ENCODE measurements around the gene C14orf180. TPM values are rescaled to one million over a fixed set of nuclear protein-coding genes. Genes with fewer than 3 reads are reported as not detected.

The C14orf180 gene
- total RNA-seq, 2 experiments from 2014 or later: not detected

DNA sequence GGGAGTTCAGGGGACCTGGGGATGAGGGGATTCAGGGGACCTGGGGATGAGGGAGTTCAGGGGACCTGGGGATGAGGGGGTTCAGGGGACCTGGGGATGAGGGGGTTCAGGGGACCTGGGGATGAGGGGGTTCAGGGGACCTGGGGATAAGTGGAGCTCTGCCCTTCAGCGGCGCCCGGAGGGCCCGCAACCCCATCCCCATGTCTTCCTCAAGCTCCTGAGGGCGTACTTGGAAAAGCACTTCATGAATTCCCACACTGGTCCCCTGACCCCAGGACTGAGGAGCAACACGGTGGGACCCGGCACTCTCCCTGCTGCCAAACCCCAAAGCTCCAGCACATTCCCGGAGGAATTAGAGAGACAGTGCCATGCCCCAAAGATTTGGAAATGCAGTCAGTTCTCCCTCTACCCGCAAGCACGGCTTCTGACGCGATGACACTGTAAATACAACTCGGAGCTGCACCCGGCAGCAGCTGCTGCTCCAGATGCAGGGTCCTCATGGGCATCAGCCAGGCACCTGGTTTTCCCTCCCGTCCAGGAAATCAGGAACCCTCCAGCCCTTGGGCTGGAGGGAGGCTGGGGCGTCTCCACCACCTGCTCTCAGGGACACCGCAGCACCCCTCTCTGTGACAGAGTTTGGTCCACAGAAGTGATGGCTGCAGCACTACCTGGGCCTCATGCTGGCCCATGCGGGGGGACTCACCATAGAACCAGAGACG lies 32.8 kb upstream of the C14orf180 start:
- H3K4me1 Mint-ChIP-seq: no peaks in the 10 kb centered on the region
- no peak overlapping the region for H3K27ac Mint-ChIP-seq
- H3K36me3 Mint-ChIP-seq: no peaks in the 10 kb centered on the region
- no peak for DNase-seq
- no peak for ATAC-seq
- H3K4me3 Mint-ChIP-seq: no peak overlapping the region
- peaks cover 13% of the 10 kb centered on the region for H3K27me3 Mint-ChIP-seq
- H3K9me3 Mint-ChIP-seq (ENCODE audit: low read depth): no peaks in the 10 kb centered on the region
- CTCF ChIA-PET: no interaction called here

GRCh38 chr14:104547310-104547997 lies 32.1 kb upstream of the C14orf180 start:
- no peak for DNase-seq
- CTCF ChIA-PET: no interaction called here
- Mint-ChIP-seq H3K9me3 (ENCODE audit: low read depth) (no peaks in the 10 kb centered on the region), H3K27me3 (peaks cover 6% of the 10 kb centered on the region), H3K36me3 (no peaks in the 10 kb centered on the region), H3K4me1 (no peaks in the 10 kb centered on the region), H3K27ac (no peak overlapping the region), H3K4me3 (no peak overlapping the region)
- ATAC-seq: no peak

DNA sequence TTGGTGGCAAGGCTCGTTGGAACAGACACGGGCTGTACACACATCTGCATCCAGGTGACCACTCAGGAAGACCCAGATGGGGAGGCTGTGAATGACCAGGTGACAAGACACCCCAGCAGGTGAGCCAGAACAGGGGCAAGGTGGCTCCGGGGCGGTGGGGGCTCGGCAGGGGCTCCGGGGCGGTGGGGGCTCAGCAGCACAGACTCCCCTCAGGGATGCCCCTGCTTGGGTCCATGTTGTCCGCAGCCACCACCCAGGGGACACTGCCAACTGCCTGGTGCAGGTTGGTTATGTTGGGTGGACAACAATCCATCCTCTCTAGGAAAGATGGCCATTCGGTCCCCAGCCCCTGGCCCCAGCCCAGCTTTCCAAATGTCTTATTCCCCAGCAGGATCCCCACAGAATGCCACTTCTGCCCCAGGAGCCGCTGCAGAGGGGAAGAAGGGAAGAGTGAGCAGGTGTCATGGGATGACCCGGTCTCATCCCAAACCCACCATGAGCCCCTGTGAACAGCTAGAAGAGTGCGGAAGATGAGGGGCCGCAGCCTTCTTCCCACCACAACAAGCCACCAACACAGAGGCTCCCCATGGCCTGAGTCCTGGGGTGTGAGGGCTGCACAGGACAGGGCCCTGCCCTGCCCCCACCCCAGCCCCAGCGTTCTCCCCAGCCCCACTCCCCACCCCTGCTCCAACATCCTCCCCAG lies 31.4 kb upstream of the C14orf180 start:
- CTCF ChIA-PET: interaction anchor here (0.6 kb wide), 1 partner anchor 432 kb away, joined by 3 read pairs; no protein-coding TSS in a partner anchor
- H3K4me1 Mint-ChIP-seq: no peaks in the 10 kb centered on the region
- H3K27me3 Mint-ChIP-seq: peaks cover 2% of the 10 kb centered on the region
- no peak overlapping the region for H3K27ac Mint-ChIP-seq
- H3K4me3 Mint-ChIP-seq: no peak overlapping the region
- no peaks in the 10 kb centered on the region for H3K36me3 Mint-ChIP-seq
- no peak for ATAC-seq
- no peaks in the 10 kb centered on the region for H3K9me3 Mint-ChIP-seq (ENCODE audit: low read depth)
- DNase-seq: no peak

GRCh38 chr14:104548802-104549535 lies 30.6 kb upstream of the C14orf180 start:
- Mint-ChIP-seq H3K4me1 (no peaks in the 10 kb centered on the region), H3K4me3 (no peak overlapping the region), H3K36me3 (no peaks in the 10 kb centered on the region), H3K27me3 (no peaks in the 10 kb centered on the region), H3K9me3 (ENCODE audit: low read depth) (no peaks in the 10 kb centered on the region), H3K27ac (no peak overlapping the region)
- CTCF ChIA-PET: interaction anchor here (0.6 kb wide), 1 partner anchor 433 kb away, joined by 3 read pairs; no protein-coding TSS in a partner anchor
- ATAC-seq: no peak
- DNase-seq: no peak

DNA sequence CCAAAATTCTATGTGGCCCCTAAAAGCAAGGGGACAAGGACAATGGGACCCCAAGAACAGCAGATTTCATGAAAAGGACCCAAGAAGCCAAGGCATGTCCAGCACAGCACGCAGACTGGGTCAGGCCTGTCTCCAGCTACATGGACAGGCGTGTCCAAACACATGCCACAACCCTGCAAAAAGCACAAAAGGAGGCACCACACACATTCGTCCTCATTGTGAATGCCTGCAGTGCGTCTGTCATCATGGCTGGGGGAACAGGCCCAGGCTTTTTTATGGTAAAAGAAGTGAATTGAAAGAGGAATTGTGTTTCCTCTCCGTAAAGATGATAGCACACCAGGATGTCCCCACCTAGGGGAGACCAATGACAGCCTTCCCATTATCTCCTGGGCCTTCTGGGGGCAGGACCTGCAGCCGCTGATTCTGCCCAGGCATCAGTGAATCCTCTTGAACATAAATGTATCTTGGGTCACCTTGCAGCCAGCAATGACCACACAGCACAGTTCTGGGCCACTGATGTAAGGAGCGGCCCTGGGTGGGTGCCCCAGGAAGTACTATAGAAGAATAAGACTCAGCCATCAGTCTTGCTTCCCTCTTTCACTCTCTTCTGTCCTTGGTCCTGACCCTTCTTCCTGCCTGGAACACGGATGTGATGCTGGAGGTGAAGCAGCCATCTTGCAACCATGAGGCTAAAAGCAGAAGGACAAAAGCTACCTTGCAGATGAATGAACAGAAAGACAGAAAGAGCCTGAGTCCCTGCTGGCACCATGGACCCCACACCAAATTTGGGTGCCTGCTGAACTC lies 29.8 kb upstream of the C14orf180 start:
- Mint-ChIP-seq H3K27ac (no peak overlapping the region), H3K4me1 (no peaks in the 10 kb centered on the region), H3K4me3 (no peak overlapping the region), H3K36me3 (no peaks in the 10 kb centered on the region), H3K9me3 (ENCODE audit: low read depth) (no peaks in the 10 kb centered on the region), H3K27me3 (no peaks in the 10 kb centered on the region)
- ATAC-seq (no peak), DNase-seq (no peak)
- CTCF ChIA-PET: no interaction called here

DNA sequence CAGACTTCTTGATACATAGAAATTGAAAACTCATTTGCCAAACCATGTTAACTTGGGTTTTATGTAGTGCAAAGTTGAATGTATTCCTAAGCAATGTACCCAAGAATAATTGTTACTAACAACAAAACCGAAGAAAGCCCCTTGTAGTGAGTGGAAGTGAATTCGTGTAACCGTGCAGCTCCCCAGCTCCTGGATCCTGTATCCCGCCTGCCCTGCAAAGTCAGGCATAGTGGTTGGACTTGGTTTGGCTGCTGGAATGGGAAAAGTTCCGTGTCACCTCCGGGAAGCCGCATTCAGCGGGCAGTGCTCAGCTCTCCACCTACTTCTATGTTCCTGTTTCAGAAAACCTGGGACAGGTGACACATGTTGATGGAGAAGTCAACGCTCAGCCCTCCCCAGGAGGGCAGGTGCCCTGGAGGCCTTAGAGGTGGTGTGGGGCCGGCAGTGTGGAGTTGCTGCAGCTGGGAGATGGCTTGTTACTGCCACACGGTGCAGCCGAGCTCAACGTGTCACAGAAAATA lies 29.2 kb upstream of the C14orf180 start:
- ATAC-seq (no peak), DNase-seq (no peak)
- no peaks in the 10 kb centered on the region for H3K4me1 Mint-ChIP-seq
- CTCF ChIA-PET: no interaction called here
- H3K27me3 Mint-ChIP-seq: no peaks in the 10 kb centered on the region
- no peaks in the 10 kb centered on the region for H3K9me3 Mint-ChIP-seq (ENCODE audit: low read depth)
- H3K36me3 Mint-ChIP-seq: no peaks in the 10 kb centered on the region
- H3K4me3 Mint-ChIP-seq: no peak overlapping the region
- H3K27ac Mint-ChIP-seq: no peak overlapping the region

- H3K9me3 Mint-ChIP-seq (ENCODE audit: low read depth): no peaks in the 10 kb centered on the region
- H3K36me3 Mint-ChIP-seq: no peaks in the 10 kb centered on the region
- ATAC-seq: no peak
- no peak overlapping the region for H3K4me3 Mint-ChIP-seq
- H3K27ac Mint-ChIP-seq: no peak overlapping the region
- no peaks in the 10 kb centered on the region for H3K4me1 Mint-ChIP-seq
- no peaks in the 10 kb centered on the region for H3K27me3 Mint-ChIP-seq
- no peak for DNase-seq
- CTCF ChIA-PET: no interaction called here
Measured at GRCh38 chr14:104550861-104551728, 28.5 kb upstream of the C14orf180 start.

DNA sequence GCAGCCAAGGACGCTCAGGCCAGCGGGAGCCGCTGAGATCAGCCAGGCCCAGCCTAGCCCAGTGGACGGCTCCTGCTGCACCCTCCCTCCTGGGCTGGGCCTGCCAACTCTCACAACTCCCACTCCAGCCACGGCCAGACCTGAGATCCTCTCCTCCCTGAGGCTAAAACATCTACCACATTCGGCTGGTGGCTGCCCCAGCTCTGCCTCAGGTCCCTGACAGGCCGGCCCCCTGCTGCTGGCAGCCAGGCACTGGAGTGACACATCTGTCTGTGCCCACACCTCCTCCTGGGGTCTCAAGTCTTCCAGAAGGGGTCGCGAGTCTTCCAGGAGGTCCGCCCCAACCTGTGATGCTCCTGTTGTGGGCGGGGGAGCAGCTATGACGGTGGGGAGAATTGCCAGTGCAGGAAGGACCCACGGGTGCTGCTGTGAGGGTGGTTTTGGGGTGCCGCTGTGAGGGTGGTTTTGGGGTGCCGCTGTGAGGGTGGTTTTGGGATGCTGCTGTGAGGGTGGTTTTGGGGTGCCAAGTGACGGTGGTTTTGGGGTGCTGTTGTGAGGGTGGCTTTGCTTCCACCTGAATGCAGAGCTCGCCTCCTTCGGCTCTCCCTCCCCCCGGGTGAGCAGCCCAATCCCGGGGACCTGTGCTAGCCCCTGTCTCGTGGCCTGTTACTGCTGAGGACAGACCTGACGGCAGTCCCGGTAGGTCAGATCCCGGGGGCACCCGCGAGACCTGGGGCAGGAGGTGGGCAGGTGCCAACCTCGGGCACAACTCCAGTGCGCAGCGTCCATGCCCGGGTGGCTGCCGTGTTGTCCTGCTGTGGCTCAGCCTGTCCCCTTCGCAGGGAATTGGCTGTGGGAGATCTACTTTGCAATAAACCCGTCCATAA lies 27.5 kb upstream of the C14orf180 start:
- CTCF ChIA-PET: no interaction called here
- ATAC-seq (no peak), DNase-seq (no peak)
- no peak overlapping the region for H3K27ac Mint-ChIP-seq
- no peaks in the 10 kb centered on the region for H3K27me3 Mint-ChIP-seq
- no peaks in the 10 kb centered on the region for H3K9me3 Mint-ChIP-seq (ENCODE audit: low read depth)
- no peak overlapping the region for H3K4me3 Mint-ChIP-seq
- H3K36me3 Mint-ChIP-seq: no peaks in the 10 kb centered on the region
- no peaks in the 10 kb centered on the region for H3K4me1 Mint-ChIP-seq

DNA sequence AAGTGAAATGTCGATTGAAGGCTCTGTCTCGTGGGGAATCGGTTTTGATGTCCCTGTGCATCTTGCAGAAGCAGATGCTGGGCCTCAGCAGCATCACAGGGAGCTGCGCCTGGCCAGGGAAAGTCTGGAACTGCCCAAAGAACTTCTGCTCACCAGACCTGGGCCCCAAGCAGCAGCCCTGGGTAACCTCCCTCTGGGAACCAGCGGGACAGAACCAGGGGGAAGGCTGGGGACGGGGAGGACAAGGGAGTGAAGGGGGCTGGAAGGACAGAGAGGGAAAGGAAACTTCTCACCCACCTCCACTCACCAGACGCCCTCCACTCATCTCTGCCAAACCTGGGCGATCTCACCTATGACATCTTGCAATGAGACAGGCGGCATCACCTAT lies 26.8 kb upstream of the C14orf180 start:
- Mint-ChIP-seq H3K27me3 (no peaks in the 10 kb centered on the region), H3K4me3 (no peak overlapping the region), H3K36me3 (no peaks in the 10 kb centered on the region), H3K4me1 (no peaks in the 10 kb centered on the region), H3K9me3 (ENCODE audit: low read depth) (no peaks in the 10 kb centered on the region), H3K27ac (no peak overlapping the region)
- no peak for ATAC-seq
- CTCF ChIA-PET: no interaction called here
- no peak for DNase-seq

GRCh38 chr14:104553166-104554087 lies 26.1 kb upstream of the C14orf180 start:
- no peaks in the 10 kb centered on the region for H3K4me1 Mint-ChIP-seq
- H3K9me3 Mint-ChIP-seq (ENCODE audit: low read depth): no peaks in the 10 kb centered on the region
- no peak for DNase-seq
- H3K27me3 Mint-ChIP-seq: no peaks in the 10 kb centered on the region
- H3K4me3 Mint-ChIP-seq: no peak overlapping the region
- CTCF ChIA-PET: no interaction called here
- H3K27ac Mint-ChIP-seq: no peak overlapping the region
- ATAC-seq: no peak
- no peaks in the 10 kb centered on the region for H3K36me3 Mint-ChIP-seq

Measured in activated CD8-positive, alpha-beta memory T cell treated with anti-CD3 and anti-CD28 coated beads, Interleukin-2, amount 10 ng/mL, durations not matched to agents 7 days and 5 days (primary cell).